ENCODE results near the gene HOXC9.
A peak's percentile ranks its signal among the peaks of the same experiment; 100 is the strongest.

Gene HOXC9

DNA sequence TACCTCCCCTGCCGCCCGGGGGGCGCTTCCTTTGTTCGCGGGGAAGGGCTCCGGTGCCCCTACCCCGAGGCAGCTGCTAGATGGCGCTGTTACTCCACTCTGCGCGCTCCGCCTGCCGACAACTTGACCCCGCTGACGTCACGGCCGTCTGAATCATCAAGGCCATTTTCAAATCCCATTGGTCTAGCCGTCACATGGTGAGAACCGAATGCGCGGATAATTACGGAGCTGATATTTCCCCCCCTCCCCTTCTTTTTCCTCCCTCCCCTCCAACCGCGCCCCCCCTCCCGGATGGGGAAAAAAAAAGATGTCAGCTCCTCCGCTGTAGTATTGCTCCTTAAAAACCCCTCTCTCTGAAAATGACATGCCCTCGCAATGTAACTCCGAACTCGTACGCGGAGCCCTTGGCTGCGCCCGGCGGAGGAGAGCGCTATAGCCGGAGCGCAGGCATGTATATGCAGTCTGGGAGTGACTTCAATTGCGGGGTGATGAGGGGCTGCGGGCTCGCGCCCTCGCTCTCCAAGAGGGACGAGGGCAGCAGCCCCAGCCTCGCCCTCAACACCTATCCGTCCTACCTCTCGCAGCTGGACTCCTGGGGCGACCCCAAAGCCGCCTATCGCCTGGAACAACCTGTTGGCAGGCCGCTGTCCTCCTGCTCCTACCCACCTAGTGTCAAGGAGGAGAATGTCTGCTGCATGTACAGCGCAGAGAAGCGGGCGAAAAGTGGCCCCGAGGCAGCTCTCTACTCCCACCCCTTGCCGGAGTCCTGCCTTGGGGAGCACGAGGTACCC, 14.9 kb upstream of the HOXC9 start, which contains the start of gene HOXC10:
TSS of gene HOXC10 (plus strand) at position 246 of the 791 bp plus-strand sequence. CDS start at position 360, 114 bp downstream.
- peak; percentile 85 to 92 for DNase-seq
- TF ChIP-seq GATA1 (IDR thresholded peaks at IDR 0.05; ENCODE audit: low read depth, low read length) (no peak), POLR2A (IDR thresholded peaks at IDR 0.05; ENCODE audit: low read length) (no peak)

DNA sequence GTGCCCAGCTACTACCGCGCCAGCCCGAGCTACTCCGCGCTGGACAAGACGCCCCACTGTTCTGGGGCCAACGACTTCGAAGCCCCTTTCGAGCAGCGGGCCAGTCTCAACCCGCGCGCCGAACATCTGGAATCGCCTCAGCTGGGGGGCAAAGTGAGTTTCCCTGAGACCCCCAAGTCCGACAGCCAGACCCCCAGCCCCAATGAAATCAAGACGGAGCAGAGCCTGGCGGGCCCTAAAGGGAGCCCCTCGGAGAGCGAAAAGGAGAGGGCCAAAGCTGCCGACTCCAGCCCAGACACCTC, 14.3 kb upstream of the HOXC9 start:
- TF ChIP-seq POLR2A (IDR thresholded peaks at IDR 0.05; ENCODE audit: low read length): no peak
- no peak for TF ChIP-seq GATA1 (IDR thresholded peaks at IDR 0.05; ENCODE audit: low read depth, low read length)

DNA sequence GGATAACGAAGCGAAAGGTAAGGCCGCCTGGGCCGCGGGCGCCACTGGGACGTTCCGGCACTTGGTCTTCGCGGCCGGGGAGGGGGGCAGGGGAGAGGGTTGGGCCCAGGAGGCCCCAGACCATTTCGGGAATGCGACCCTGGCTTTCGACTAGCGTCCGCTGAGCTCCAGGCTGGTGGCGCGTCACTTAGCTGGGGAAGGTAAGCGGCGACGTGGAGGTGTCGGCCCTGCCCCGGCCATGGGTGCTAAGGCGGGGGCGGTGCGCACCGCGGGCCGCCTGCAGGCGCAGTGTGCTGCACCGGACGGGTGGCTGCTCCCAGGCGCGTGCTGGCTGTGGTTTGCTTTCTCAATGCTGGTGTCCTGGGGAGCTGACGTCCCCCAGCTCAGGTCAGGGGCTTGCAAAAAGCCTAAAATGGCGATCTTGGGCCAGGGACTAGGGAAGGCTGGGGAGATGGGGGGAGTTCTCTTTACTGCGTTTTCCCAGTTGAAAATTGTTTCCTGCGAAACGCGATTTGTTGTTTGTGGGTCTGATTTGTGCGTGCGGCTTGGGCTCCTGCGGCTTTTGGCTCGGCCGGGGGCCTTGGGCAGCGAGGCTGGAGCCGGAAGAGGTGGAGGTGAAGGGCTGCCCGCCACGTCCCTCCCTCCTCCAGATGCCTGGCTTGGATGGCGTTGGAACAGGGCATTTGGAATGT, 13.8 kb upstream of the HOXC9 start:
- DNase-seq: no peak
- TF ChIP-seq POLR2A (IDR thresholded peaks at IDR 0.05; ENCODE audit: low read length): no peak
- TF ChIP-seq GATA1 (IDR thresholded peaks at IDR 0.05; ENCODE audit: low read depth, low read length): no peak

More for the DNA sequence above, 14.3 kb upstream of the HOXC9 start:
- DNase-seq: no peak

DNA sequence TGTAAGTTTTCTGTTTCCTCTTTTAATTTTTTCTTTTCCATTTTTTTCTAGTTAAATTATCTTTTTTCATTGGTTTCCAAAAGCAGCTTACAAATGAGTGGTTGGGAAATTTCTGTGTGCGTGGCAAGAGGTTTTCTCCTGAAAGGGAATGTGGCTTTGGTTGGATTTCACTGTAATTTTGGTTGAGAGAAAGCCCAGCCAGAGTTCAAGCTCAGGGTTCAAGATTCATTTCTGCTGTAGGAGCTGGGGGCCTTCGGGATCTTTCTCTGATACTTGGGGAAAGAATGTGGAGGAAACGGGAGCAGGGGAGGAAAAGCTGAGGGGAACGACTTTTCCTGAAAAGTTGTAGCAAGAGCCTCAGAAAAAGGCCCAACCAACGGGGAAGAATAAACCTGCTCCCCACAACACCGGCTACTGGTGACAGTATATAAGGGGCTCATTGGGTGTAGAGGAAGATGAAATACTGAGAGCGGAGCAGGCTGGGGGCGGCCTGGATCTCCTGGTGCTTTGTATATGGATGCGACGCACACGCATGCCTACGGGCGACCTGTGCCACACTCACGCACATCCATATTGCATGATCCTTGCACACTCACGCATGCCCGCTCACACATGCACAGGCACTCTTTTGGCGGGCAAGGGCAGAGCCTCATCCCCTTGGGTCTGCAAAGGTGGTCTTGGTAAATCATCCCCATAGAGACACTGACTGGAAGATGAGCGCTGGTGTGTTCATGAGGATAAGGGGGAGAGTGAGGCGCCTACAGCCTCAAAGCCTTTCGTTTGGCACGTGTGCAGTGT, 13.1 kb upstream of the HOXC9 start:
- DNase-seq: no peak
- TF ChIP-seq GATA1 (IDR thresholded peaks at IDR 0.05; ENCODE audit: low read depth, low read length): no peak
- TF ChIP-seq POLR2A (IDR thresholded peaks at IDR 0.05; ENCODE audit: low read length): no peak

DNA sequence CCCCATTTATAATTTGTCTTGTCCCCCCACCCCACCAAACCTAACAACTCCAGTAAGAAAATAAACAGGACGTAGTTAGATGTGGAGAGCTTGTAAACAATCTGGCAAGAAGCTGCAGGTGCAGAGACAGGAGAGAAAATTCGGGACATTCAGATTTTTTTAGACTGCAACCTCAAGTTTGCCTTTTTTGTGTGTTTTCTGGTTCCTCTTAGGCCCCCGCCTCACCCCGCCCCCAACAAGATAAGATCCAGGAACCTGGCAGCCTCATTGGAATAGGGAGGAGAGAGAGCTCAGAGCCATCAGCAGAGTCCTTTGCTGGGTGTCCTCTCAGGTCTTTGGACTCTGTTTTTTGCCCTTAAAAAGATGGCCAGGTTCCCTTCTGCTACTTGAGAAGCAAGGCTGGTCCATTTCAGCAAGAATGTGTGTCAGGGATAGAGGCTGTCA, 12.2 kb upstream of the HOXC9 start:
- DNase-seq: no peak
- TF ChIP-seq GATA1 (IDR thresholded peaks at IDR 0.05; ENCODE audit: low read depth, low read length) (no peak), POLR2A (IDR thresholded peaks at IDR 0.05; ENCODE audit: low read length) (no peak)

DNA sequence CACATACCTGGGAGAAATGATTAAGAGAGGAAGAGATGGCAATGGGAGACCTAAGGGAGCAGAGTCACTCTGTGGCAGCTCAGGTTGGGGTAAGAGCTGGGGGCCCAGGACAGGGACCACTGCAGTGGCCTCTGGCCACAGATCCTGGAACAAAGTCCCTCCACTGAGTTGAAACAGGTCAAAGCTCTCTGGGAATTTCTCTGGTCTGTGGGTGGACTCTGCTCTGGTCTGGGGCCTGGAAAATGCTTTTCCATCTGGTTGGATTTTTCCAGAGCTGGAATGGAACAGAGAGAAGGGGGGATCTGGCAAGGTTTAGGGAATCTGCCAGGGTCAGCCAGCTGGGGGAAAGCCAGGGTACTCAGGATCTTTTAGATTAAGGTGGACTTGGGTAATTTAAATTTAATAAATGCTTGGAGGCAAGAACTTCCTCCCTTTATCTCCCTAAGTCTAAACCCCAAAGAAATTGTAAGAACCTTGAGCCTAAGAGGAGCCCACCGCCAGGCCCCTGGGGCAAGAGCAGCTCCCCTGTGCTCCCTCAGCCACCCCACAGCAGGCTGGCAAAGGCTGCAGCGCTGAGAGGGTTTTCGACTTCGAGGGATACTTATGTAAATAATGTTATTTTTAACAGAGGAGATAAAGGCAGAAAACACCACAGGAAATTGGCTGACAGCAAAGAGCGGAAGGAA, 11.3 kb upstream of the HOXC9 start:
- no peak for DNase-seq
- no peak for TF ChIP-seq POLR2A (IDR thresholded peaks at IDR 0.05; ENCODE audit: low read length)
- no peak for TF ChIP-seq GATA1 (IDR thresholded peaks at IDR 0.05; ENCODE audit: low read depth, low read length)

DNA sequence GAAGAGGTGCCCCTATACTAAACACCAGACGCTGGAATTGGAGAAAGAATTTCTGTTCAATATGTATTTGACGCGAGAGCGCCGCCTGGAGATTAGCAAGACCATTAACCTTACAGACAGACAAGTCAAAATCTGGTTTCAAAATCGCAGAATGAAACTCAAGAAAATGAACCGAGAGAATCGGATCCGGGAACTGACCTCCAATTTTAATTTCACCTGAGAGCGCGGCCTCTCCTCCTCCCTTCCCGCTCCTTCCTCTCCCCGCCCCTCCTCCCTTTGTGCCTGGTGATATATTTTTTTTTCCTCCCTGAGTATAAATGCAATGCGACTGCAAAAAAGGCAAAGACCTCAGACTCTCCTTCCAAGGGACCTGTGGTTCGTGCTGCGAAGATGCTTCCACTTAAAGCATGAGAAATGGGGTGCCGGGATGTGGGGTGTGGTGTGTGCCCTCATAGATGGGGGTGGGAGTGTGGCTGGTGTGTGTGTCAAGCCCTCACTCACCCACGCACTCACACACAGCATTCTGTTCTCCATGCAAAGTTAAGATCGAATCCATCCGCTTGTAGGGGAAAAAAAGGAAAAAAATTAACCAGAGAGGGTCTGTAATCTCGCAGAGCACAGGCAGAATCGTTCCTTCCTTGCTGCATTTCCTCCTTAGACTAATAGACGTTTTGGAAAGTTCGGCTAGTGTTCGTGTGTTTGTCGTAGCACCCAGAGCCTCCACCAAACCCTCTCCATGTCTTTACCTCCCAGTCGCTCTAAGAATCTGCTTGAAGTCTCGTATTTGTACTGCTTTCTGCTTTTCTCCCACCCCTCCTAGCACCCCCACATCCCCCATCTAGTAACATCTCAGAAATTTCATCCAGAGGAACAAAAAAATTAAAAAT, 10.5 kb upstream of the HOXC9 start:
- TF ChIP-seq GATA1 (IDR thresholded peaks at IDR 0.05; ENCODE audit: low read depth, low read length) (no peak), POLR2A (IDR thresholded peaks at IDR 0.05; ENCODE audit: low read length) (no peak)
- peak; percentile 29 to 41 for DNase-seq

DNA sequence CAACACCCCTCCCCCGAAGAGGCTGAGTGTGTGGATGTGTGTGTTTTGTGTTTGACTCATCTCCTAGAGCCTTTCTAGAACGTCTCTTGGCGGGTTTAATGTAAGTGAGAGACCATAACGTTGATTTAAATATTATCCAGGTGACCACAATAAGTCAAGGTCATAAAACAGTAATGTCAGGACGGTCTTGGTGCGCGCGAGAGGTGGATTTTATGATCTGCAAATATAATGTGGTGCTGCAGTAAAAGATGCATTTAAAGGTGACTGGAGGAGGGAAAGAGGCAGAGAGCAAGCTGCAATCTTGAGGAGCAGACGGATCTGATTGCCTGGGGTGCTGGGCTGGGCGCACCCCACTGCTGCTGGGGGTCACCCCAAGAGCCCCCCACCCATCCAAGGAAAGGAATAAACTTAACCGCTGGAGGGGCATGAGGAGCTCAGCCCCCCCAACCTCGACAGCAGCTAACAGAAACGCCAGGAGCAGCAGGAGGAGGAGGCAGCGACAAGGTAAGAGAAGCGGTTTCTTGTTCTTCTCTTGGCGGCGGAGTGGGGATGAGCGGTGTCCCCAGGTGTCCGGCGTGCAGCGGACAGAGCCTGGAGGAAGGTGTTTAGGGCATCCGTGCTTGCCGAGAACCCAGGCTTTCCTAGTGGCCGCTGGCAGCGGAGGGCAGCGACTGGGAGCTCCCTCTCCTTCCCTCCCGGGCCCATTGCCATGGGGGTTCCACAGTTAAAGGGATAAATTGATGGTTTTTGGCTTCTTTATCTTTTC, 9.5 kb upstream of the HOXC9 start:
- TF ChIP-seq POLR2A (IDR thresholded peaks at IDR 0.05; ENCODE audit: low read length) (no peak), GATA1 (IDR thresholded peaks at IDR 0.05; ENCODE audit: low read depth, low read length) (no peak)
- no peak for DNase-seq

DNA sequence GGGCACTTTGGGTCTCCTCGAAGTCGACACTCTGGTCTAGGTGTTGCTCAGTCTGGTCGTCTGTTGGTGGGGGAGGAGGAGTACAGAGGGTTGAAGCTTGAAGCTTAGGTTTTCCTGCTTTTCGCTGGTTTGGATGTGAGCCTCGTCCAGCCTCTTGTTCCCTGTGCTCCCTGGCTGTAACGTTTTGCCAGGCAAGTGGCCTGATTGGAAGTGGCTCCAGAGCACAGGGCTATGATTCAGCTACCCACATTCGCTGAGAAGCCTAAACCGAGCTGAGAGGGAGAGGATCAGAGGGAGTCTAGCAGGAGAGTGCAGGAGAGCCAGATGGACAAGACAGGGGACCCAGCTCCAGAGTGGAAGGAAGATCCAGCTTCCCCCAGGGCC, 8.9 kb upstream of the HOXC9 start:
- DNase-seq: no peak
- TF ChIP-seq GATA1 (IDR thresholded peaks at IDR 0.05; ENCODE audit: low read depth, low read length) (no peak), POLR2A (IDR thresholded peaks at IDR 0.05; ENCODE audit: low read length) (no peak)

DNA sequence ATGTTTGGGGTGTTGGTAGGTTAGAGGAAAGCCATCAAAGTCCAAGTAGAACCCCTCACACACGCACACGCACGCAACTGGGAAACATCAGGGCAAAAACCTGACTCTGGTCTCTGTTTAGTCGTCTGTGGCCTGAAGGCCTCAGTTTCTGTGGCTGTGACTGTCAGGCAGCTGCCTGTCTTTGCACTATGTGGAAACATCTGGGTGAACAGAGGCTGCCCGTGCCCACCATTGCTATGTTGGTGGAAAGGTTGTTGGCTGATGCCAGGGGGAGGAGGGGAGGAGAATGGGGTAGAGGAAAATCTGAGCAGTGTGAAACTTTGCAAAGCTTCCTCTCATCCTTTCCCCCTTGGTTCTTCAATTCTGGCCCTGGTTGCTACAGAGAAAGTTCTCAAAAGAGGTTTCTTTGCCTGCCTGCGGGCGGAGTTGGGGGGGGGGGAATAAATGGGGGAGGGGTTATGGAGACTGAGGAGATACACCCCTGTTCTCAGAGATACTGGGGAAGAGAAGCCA, 7.5 kb upstream of the HOXC9 start:
- TF ChIP-seq POLR2A (IDR thresholded peaks at IDR 0.05; ENCODE audit: low read length): no peak
- no peak for TF ChIP-seq GATA1 (IDR thresholded peaks at IDR 0.05; ENCODE audit: low read depth, low read length)
- no peak for DNase-seq

DNA sequence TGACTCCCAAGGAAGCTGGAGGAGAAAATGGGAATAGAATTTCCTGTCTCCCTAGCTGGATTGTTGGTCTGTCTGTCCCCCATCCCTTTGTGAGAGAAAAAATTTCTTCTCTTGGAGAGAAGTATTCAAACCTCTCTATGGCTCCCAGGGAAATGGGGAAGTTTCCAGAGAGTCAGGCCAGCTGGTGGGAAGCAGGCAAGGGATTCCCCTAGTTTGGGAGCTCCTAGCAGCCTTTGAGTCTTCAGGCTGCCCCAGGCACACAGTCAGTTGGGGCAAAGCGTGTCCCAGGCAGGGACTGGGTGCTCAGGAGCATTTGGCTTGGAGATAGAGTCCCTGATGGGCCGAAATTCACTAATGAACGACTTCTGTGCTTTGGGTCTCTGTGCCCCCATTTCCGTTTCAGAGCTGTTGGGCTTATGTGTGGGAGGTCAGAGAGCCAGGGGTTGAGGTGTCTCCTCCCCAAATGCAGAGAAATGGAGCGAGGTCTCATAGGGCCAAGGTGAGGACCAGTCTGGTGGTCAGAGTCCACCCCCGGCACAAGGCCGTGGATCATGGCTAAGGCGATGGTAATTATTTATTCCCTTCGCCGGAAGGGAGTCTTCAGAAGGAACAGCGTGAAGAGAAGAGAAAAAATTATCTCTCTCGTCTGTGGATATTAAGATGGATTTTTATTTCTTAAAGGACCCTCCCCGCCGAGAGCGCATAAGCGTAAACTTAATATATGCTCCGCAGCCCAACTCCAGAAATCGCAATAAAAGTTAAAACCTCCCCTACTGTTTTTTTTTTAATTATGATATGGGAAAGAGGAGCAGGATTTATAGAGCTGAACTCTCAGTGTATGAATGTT, 6.6 kb upstream of the HOXC9 start:
- TF ChIP-seq GATA1 (IDR thresholded peaks at IDR 0.05; ENCODE audit: low read depth, low read length) (no peak), POLR2A (IDR thresholded peaks at IDR 0.05; ENCODE audit: low read length) (no peak)
- DNase-seq: no peak
